Upper lobe of left lung (tissue), 4 donors: ENCODE data around the gene TEX19.

Source experiments
- EP300 ChIP-seq, 4 donors: sonication (generic); formaldehyde crosslinking; IDR thresholded peaks; one replicate each; pipeline ENCODE4 v1.5.1; 2017; ENCODE audit warnings: antibody characterized with exemption in 4 of 4, control low read depth in 2 of 4
- POLR2A ChIP-seq, 4 donors: fragments of 450-650 bp; IDR thresholded peaks; one replicate each; pipeline ENCODE4 v1.5.1; 2016 to 2017; ENCODE audit warnings: antibody characterized with exemption in 4 of 4, mild to moderate bottlenecking in 2 of 4
- POLR2AphosphoS5 ChIP-seq, 2 donors: sonication (generic); formaldehyde crosslinking; IDR thresholded peaks; one replicate each; pipeline ENCODE4 v1.5.1; 2017; ENCODE audit warnings: antibody characterized with exemption in 2 of 2
- TF ChIP-seq, protein P1 (sequence below), 6 experiments: fragments of 450-650 bp in 4 of 6; fragments of 200-600 bp in 2 of 6; sonication (generic) in 2 of 6; IDR thresholded peaks; one replicate each; pipeline ENCODE4 v1.5.1; 2016 to 2019; ENCODE audit warnings: antibody characterized with exemption in 6 of 6

DNA sequence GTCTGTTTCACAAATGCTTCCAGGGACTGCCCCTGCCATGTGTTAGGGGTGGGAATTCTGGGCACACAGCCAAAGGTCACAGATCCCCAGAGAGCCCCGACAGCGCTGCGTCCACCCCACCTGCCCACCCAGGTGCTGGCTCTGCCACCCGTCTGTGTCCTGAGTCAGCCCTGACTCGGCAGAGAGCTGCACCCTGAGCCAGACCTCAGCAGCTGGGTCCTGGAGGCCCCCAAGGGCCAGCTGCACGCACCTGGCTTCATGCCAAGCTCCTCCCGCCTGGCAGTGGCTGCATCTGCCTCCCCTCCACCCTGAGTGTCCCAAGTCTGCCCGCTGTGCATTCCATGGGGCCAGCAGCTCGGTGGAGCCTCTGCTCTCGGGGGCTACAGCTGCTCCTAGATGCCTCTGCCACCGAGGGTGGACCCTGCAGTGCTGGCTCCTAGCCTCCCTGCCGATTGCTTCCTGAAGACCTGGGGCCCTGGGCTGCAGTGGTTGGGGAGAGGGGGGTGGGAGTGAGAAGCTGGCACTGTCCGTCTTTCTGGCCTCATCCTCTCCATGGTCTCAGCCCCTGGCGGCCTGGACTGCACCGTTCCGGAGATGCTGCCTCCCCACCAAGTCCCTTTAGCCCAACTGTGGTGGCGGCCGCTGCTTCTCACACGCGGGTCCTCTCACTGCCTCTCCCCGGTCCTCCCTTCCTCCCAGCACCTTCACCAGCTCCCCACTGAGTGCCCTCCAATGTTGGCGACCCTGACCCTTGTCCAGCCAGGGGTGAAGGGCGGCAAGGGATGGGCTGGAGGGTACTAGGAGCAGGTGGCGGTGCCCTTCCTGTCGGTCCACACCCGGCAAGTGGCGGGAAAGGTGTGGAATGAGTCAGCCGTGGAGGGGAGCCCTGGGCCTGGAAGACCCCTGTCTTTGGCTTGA, 28.5 kb upstream of the TEX19 start:
- no peak for TF ChIP-seq POLR2A (IDR thresholded peaks at IDR 0.05)
- no peak for TF ChIP-seq POLR2AphosphoS5 (IDR thresholded peaks at IDR 0.05)
- TF ChIP-seq, protein P1, sequence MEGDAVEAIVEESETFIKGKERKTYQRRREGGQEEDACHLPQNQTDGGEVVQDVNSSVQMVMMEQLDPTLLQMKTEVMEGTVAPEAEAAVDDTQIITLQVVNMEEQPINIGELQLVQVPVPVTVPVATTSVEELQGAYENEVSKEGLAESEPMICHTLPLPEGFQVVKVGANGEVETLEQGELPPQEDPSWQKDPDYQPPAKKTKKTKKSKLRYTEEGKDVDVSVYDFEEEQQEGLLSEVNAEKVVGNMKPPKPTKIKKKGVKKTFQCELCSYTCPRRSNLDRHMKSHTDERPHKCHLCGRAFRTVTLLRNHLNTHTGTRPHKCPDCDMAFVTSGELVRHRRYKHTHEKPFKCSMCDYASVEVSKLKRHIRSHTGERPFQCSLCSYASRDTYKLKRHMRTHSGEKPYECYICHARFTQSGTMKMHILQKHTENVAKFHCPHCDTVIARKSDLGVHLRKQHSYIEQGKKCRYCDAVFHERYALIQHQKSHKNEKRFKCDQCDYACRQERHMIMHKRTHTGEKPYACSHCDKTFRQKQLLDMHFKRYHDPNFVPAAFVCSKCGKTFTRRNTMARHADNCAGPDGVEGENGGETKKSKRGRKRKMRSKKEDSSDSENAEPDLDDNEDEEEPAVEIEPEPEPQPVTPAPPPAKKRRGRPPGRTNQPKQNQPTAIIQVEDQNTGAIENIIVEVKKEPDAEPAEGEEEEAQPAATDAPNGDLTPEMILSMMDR (IDR thresholded peaks at IDR 0.05): no peak
- no peak for TF ChIP-seq EP300 (IDR thresholded peaks at IDR 0.05)
